Measurements from ENCODE around the gene ZNF384.

GRCh38 chr12:6700646-6701051 lies 11.5 kb upstream of the ZNF384 start, which contains the start of gene PIANP:
- TF ChIP-seq CTCF (IDR thresholded peaks at IDR 0.05): no peak
- no peak for TF ChIP-seq EP300 (IDR thresholded peaks at IDR 0.05)
